Measurements from ENCODE around the gene RTBDN. TPM values are rescaled to one million over a fixed set of nuclear protein-coding genes. Genes with fewer than 3 reads are reported as not detected.
A peak's percentile ranks its signal among the peaks of the same experiment; 100 is the strongest.

The RTBDN gene
- total RNA-seq, 2 experiments from 2014 or later: not detected

DNA sequence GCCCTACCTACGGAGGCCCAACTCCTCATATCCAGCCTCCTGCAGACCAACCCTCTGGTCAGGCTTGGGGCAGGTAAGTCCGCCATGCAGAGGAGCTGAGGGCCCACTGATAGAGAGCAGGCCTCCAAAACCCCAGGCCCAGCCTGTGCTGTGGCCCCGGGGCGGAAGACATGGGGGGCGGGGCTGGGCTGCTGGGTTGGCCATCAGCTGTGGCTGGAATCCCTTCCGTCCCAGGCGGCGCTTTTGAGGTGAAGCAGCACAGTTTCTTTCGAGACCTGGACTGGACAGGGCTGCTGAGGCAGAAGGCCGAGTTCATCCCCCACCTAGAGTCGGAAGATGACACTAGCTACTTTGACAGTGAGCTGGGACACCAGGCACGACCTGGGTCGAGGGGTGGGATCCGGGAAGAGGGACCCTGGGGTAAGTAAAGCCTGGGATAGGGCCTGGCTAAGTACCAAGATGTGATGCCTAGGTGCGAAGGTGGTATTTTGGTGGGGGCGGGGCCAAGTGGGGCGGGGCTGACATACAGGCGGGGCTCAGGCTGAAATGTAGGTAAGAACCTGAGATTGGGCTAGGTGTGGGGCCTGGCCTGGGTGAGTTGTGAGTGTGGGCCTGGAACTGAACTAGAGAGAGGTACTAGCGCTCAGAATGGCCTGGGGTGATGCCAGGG lies 31.5 kb upstream of the RTBDN start:
- POLR2A ChIA-PET: no interaction called here

DNA sequence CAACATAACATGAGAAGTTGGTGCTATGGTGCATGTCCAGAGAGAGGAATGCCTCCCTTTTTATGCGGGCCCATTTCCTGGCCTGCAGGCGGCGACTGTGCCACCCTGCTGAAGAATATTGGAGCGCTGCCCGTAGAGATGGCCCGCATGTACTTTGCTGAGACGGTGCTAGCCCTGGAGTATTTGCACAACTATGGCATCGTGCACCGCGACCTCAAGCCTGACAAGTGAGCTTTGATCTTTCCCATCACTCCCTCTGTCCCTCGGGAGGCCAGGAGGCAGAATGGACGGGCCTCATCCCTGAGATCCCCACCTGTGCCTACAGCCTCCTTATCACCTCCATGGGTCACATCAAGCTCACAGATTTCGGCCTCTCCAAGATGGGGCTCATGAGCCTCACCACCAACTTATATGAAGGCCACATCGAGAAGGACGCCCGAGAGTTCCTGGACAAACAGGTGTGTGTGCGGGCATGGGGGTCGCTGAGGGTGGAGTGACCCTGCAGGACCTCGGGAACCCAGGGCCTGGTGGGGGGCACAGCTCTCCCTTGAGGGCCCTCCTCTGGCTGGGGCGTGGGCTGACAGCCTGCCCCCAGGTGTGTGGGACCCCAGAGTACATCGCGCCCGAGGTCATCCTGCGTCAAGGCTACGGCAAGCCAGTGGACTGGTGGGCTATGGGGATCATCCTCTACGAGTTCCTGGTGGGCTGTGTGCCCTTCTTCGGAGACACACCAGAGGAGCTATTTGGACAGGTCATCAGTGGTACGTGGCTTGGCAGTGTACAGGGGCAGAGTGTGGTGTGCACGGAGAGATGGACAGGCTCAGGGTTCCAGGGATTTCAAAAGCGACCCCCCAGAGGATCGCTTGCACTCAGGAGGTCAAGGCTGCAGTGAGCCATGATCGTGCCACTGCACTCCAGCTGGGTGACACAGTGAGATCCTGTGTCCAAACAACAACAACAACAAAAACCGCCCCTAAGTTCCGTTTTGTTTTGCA lies 30.6 kb upstream of the RTBDN start:
- Mint-ChIP-seq H3K27me3 (peaks cover 12% of the 10 kb centered on the region), H3K4me1 (ENCODE audit: low read depth) (peaks cover 9% of the 10 kb centered on the region), H3K9me3 (no peaks in the 10 kb centered on the region), H3K4me3 (peak overlapping the region; percentile 20), H3K36me3 (ENCODE audit: low read depth) (no peaks in the 10 kb centered on the region), H3K27ac (no peak overlapping the region)
- Histone ChIP-seq H3K4me1 (ENCODE audit: insufficient read depth, low read length) (peaks cover 11% of the 10 kb centered on the region), H3K4me3 (ENCODE audit: low read length) (no peak overlapping the region), H3K36me3 (ENCODE audit: insufficient read depth, low read length) (no peaks in the 10 kb centered on the region), H3K27me3 (ENCODE audit: control insufficient read depth in 1 of 2, insufficient read depth in 2 of 2, low read length in 2 of 2) (no peaks in the 10 kb centered on the region), H3K9me3 (ENCODE audit: control insufficient read depth in 1 of 2, insufficient read depth in 1 of 2, low read length in 2 of 2) (no peaks in the 10 kb centered on the region), H3K27ac (ENCODE audit: low read depth in 1 of 2, low read length in 2 of 2) (no peak overlapping the region)
- intact Hi-C loops (cut with DNase I, micrococcal nuclease): no loop called here
- peak in 1 of 14 experiments; percentile 17 for DNase-seq
- ATAC-seq (ENCODE audit: poor library complexity): no peak
- CTCF ChIA-PET: interaction anchor here (0.9 kb wide), 1 partner anchor 101 kb away, joined by 3 read pairs; no protein-coding TSS in a partner anchor
- POLR2A ChIA-PET: no interaction called here
- TF ChIP-seq, protein P1, sequence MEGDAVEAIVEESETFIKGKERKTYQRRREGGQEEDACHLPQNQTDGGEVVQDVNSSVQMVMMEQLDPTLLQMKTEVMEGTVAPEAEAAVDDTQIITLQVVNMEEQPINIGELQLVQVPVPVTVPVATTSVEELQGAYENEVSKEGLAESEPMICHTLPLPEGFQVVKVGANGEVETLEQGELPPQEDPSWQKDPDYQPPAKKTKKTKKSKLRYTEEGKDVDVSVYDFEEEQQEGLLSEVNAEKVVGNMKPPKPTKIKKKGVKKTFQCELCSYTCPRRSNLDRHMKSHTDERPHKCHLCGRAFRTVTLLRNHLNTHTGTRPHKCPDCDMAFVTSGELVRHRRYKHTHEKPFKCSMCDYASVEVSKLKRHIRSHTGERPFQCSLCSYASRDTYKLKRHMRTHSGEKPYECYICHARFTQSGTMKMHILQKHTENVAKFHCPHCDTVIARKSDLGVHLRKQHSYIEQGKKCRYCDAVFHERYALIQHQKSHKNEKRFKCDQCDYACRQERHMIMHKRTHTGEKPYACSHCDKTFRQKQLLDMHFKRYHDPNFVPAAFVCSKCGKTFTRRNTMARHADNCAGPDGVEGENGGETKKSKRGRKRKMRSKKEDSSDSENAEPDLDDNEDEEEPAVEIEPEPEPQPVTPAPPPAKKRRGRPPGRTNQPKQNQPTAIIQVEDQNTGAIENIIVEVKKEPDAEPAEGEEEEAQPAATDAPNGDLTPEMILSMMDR (IDR thresholded peaks at IDR 0.05): no peak

More for the DNA sequence above, 31.5 kb upstream of the RTBDN start:
- no peak overlapping the region for H3K27ac ChIP-seq (ENCODE audit: low read depth in 1 of 2, low read length in 2 of 2)
- TF ChIP-seq, protein P1 (IDR thresholded peaks at IDR 0.05): no peak
- Mint-ChIP-seq H3K27me3 (peaks cover 12% of the 10 kb centered on the region), H3K27ac (no peak overlapping the region), H3K36me3 (ENCODE audit: low read depth) (no peaks in the 10 kb centered on the region), H3K4me1 (ENCODE audit: low read depth) (peaks cover 9% of the 10 kb centered on the region), H3K9me3 (no peaks in the 10 kb centered on the region), H3K4me3 (peak overlapping the region; percentile 23)
- intact Hi-C loops (cut with DNase I, micrococcal nuclease): no loop called here
- no peaks in the 10 kb centered on the region for H3K27me3 ChIP-seq (ENCODE audit: control insufficient read depth in 1 of 2, insufficient read depth in 2 of 2, low read length in 2 of 2)
- no peaks in the 10 kb centered on the region for H3K9me3 ChIP-seq (ENCODE audit: control insufficient read depth in 1 of 2, insufficient read depth in 1 of 2, low read length in 2 of 2)
- H3K4me1 ChIP-seq (ENCODE audit: insufficient read depth, low read length): peaks cover 11% of the 10 kb centered on the region
- no peaks in the 10 kb centered on the region for H3K36me3 ChIP-seq (ENCODE audit: insufficient read depth, low read length)
- DNase-seq: no peak
- CTCF ChIA-PET: interaction anchor here (0.9 kb wide), 1 partner anchor 100 kb away, joined by 3 read pairs; no protein-coding TSS in a partner anchor
- no peak for ATAC-seq (ENCODE audit: poor library complexity)
- H3K4me3 ChIP-seq (ENCODE audit: low read length): no peak overlapping the region

DNA sequence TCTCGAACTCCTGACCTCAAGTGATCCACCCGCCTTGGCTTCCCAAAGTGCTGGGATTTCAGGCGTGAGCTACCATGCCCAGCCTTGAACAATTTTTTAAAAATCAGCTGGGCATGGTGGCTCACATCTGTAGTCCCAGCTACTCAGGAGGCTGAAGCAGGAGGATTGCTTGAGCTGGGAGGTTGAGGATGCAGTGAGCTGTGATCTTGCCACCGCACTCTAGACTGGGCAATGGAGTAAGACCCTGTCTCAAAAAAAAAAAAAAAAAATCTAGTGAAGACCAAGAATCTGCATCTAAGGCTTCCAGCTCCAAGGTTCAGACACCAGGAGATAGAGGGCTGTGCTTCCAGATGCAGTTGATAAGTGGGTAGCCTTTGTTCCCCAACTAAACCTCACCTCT lies 29.8 kb upstream of the RTBDN start:
- H3K4me3 Mint-ChIP-seq: no peak overlapping the region
- DNase-seq (no peak), ATAC-seq (ENCODE audit: poor library complexity) (no peak)
- H3K27me3 ChIP-seq (ENCODE audit: control insufficient read depth in 1 of 2, insufficient read depth in 2 of 2, low read length in 2 of 2): no peaks in the 10 kb centered on the region
- H3K9me3 ChIP-seq (ENCODE audit: control insufficient read depth in 1 of 2, insufficient read depth in 1 of 2, low read length in 2 of 2): no peaks in the 10 kb centered on the region
- H3K4me1 Mint-ChIP-seq (ENCODE audit: low read depth): peaks cover 9% of the 10 kb centered on the region
- no peaks in the 10 kb centered on the region for H3K9me3 Mint-ChIP-seq
- H3K4me3 ChIP-seq (ENCODE audit: low read length): no peak overlapping the region
- no peaks in the 10 kb centered on the region for H3K36me3 ChIP-seq (ENCODE audit: insufficient read depth, low read length)
- H3K27ac Mint-ChIP-seq: no peak overlapping the region
- H3K36me3 Mint-ChIP-seq (ENCODE audit: low read depth): no peaks in the 10 kb centered on the region
- peaks cover 12% of the 10 kb centered on the region for H3K27me3 Mint-ChIP-seq
- no peak overlapping the region for H3K27ac ChIP-seq (ENCODE audit: low read depth in 1 of 2, low read length in 2 of 2)
- TF ChIP-seq, protein P1 (IDR thresholded peaks at IDR 0.05): no peak
- intact Hi-C loops (cut with DNase I, micrococcal nuclease): no loop called here
- ChIA-PET CTCF (interaction anchor here (1.3 kb wide), 1 partner anchor 17 kb away, joined by 4 read pairs; no protein-coding TSS in a partner anchor), POLR2A (interaction anchor here (0.7 kb wide), 1 partner anchor 8 kb away, joined by 3 read pairs; no protein-coding TSS in a partner anchor)
- peaks cover 11% of the 10 kb centered on the region for H3K4me1 ChIP-seq (ENCODE audit: insufficient read depth, low read length)
